Peyer's patch (tissue), 4 donors: ENCODE data around the gene EDNRA. TPM values are rescaled to one million over a fixed set of nuclear protein-coding genes. Genes with fewer than 3 reads are reported as not detected.

Experiments
- DNase-seq, 3 donors: peaks; one replicate each; pipeline ENCODE4 v3.0.0-alpha.2; 2017 to 2019
- H3K27ac ChIP-seq, 4 donors: fragments of 200-600 bp; sonication (generic); one replicate each; pipeline ENCODE4 v1.5.1; 2016 to 2019
- H3K27me3 ChIP-seq, 2 donors: fragments of 200-600 bp; sonication (generic); one replicate each; pipeline ENCODE4 v1.5.1; 2019
- H3K36me3 ChIP-seq, 3 donors: fragments of 200-600 bp; sonication (generic); one replicate each; pipeline ENCODE4 v1.5.1; 2016 to 2019
- H3K4me1 ChIP-seq, 4 donors: fragments of 200-600 bp; sonication (generic); one replicate each; pipeline ENCODE4 v1.5.1; 2016 to 2019
- H3K4me3 ChIP-seq, 4 donors: fragments of 200-600 bp; sonication (generic); 1 replicate in 3 of 4; 2 replicates in 1 of 4; pipeline ENCODE4 v1.5.1; 2016 to 2019; ENCODE audit warnings: mild to moderate bottlenecking in 1 of 4
- H3K9me3 ChIP-seq, 4 donors: fragments of 200-600 bp; sonication (generic); one replicate each; pipeline ENCODE4 v1.5.1; 2016 to 2019; ENCODE audit warnings: mild to moderate bottlenecking in 1 of 4
- CTCF ChIP-seq, 6 experiments: fragments of 450-650 bp in 4 of 6; fragments of 200-600 bp in 2 of 6; sonication (generic) in 1 of 6; IDR thresholded peaks; one replicate each; pipeline ENCODE4 v1.5.1; 2017 to 2019; ENCODE audit warnings: antibody characterized with exemption in 6 of 6, mild to moderate bottlenecking in 3 of 6, moderate library complexity in 1 of 6
- POLR2A ChIP-seq, 2 donors: fragments of 450-650 bp; IDR thresholded peaks; one replicate each; pipeline ENCODE4 v1.5.1; 2017; ENCODE audit warnings: antibody characterized with exemption in 2 of 2, mild to moderate bottlenecking in 2 of 2, moderate library complexity in 2 of 2
- total RNA-seq, 4 donors: library from RNA; depleted of rRNA; stranded (reverse); fragments of >200 nt; gene quantifications; one replicate each; pipeline ENCODE4 v1.1.0, GENCODE V29; 2016

Gene EDNRA
- total RNA-seq, 4 donors from 2014 or later: 0.38 to 7.4 (median 1.6) TPM

- DNase-seq: no peak
- no peak overlapping the region for H3K4me3 ChIP-seq
- H3K36me3 ChIP-seq: no peaks in the 10 kb centered on the region
- no peaks in the 10 kb centered on the region for H3K9me3 ChIP-seq
- H3K4me1 ChIP-seq: no peaks in the 10 kb centered on the region
- TF ChIP-seq CTCF (IDR thresholded peaks at IDR 0.05): no peak
- TF ChIP-seq POLR2A (IDR thresholded peaks at IDR 0.05): no peak
- no peaks in the 10 kb centered on the region for H3K27me3 ChIP-seq
- no peak overlapping the region for H3K27ac ChIP-seq
These were observed 43.7 kb downstream of the EDNRA start for GRCh38 chr4:147524601-147525000.

- Histone ChIP-seq H3K4me3 (no peak overlapping the region), H3K27ac (no peak overlapping the region), H3K9me3 (no peaks in the 10 kb centered on the region), H3K27me3 (no peaks in the 10 kb centered on the region), H3K36me3 (no peaks in the 10 kb centered on the region), H3K4me1 (no peaks in the 10 kb centered on the region)
- DNase-seq: no peak
- TF ChIP-seq CTCF (IDR thresholded peaks at IDR 0.05) (no peak), POLR2A (IDR thresholded peaks at IDR 0.05) (no peak)
These were observed 44.8 kb downstream of the EDNRA start for GRCh38 chr4:147525494-147526271.

- H3K36me3 ChIP-seq: no peaks in the 10 kb centered on the region
- H3K27me3 ChIP-seq: no peaks in the 10 kb centered on the region
- no peak overlapping the region for H3K27ac ChIP-seq
- H3K4me1 ChIP-seq: no peaks in the 10 kb centered on the region
- no peak overlapping the region for H3K4me3 ChIP-seq
- TF ChIP-seq CTCF (IDR thresholded peaks at IDR 0.05) (no peak), POLR2A (IDR thresholded peaks at IDR 0.05) (no peak)
- no peak for DNase-seq
- H3K9me3 ChIP-seq: no peaks in the 10 kb centered on the region
These were observed 45.4 kb downstream of the EDNRA start for GRCh38 chr4:147526272-147526654.

GRCh38 chr4:147528054-147528453, 47.2 kb downstream of the EDNRA start:
- H3K27me3 ChIP-seq: no peaks in the 10 kb centered on the region
- no peaks in the 10 kb centered on the region for H3K9me3 ChIP-seq
- H3K27ac ChIP-seq: no peak overlapping the region
- TF ChIP-seq CTCF (IDR thresholded peaks at IDR 0.05) (no peak), POLR2A (IDR thresholded peaks at IDR 0.05) (no peak)
- H3K36me3 ChIP-seq: no peaks in the 10 kb centered on the region
- H3K4me1 ChIP-seq: no peaks in the 10 kb centered on the region
- DNase-seq: no peak
- H3K4me3 ChIP-seq: no peak overlapping the region

DNA sequence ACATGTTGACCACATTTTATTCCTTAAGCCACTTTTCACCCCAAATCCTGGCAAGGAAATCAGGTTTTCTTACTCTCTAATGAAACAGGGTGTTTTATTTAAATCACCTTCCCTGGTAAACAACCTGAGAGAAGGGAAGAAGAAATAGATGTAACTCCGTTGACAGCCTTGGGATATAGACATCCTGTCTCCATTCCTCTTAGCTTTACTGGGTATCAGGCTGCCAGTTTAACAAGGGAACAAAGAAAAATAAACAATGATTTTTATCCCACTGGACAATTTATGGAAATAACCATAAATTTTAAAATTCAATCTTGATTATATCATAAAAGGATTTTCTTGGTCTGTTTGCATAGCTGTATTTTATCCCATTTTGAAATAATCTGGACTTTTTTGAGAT, 49.2 kb downstream of the EDNRA start:
- no peak for DNase-seq
- Histone ChIP-seq H3K27me3 (no peaks in the 10 kb centered on the region), H3K27ac (no peak overlapping the region), H3K4me3 (no peak overlapping the region), H3K9me3 (no peaks in the 10 kb centered on the region), H3K4me1 (no peaks in the 10 kb centered on the region), H3K36me3 (no peaks in the 10 kb centered on the region)
- TF ChIP-seq POLR2A (IDR thresholded peaks at IDR 0.05) (no peak), CTCF (IDR thresholded peaks at IDR 0.05) (no peak)
